ENCODE data around the gene ERVW-1.

GRCh38 chr7:92464515-92464914 is 13.2 kb downstream of the ERVW-1 start:
- TF ChIP-seq CTCF (IDR thresholded peaks at IDR 0.05; ENCODE audit: low read length) (no peak), EZH2 (IDR thresholded peaks at IDR 0.05; ENCODE audit: borderline replicate concordance, low read length) (no peak)

Measured in OCI-LY1 (cell line).